Astrocyte of the hippocampus (primary cell): Measurements from ENCODE around the gene PSD4.
A peak's percentile ranks its signal among the peaks of the same experiment; 100 is the strongest.

Experiments used
- DNase-seq: peaks from one replicate; pipeline ENCODE4 v3.0.0; 2011; ENCODE audit warnings: low read depth, low spot score

The PSD4 gene

DNA sequence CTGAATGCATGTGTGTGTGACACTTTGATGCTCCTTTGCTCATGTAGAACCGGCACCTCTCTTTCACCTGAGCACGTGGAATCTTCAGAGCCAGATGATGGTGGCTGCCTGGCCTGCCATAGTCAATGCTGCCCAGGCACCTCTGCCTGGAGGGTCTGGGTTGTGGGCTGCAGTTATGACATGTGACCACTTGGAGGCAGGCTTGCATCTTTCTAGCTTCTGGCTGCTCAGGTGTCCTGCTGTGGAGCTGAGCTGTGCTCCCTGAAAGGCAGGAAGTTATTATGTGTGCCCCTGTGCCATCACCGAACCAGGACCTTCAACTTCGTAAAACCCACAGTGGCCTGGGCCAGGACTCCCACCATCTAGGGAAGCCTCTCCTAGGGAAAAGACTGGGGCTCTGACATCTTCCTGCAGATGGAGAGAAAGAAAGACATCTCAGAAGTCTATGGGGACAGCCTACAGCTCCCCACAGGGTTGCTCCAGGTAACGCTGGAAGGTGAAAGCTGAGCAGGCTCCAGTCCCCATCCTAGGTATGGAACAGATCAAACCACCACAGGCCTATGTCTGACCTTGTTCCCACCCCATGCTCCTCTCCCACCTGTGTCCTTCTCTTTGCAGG, 30.2 kb downstream of the PSD4 start:
- DNase-seq: peak; percentile 91

DNA sequence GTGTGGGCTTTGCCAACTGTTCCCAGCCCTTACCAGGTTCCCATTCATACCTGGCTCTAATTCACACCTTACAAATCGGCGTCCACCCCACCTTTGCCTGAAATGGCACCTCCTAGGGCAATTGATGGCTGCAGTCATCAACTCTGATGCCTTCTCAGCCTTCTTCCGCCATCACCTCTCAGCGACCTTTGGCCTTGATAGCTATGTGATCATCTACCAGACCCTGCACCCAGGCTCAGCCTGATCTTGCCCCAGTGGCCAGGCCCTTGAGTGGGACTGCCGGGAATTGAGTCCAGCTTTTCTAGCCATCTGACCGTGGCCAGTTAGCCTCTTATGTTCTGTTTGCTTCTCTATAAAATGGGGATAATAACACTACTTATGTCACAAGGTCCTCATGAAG, 32.5 kb downstream of the PSD4 start:
- DNase-seq: no peak

- DNase-seq: no peak
Measured at GRCh38 chr2:113207021-113207420, 33.2 kb downstream of the PSD4 start.

DNA sequence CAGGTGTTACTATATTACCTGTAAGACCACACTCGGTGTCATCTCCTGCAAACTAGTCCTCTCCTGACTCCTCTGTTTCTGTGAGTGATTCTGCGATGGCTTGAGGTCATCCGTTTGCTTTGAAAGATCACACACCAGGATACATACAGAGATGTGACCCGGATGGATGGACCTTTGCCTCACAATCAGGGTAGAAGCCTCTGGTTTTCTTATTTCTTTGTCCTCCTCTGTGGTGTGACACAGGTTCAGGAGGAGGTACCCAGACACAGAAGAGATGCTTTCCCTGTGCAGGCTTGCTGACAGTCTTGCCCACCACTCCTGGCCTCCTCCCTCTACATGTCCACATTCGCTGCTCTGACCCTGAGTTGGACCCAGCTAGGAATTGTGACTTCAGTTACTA, 34.6 kb downstream of the PSD4 start:
- no peak for DNase-seq

- peak; percentile 62 for DNase-seq
Measured at GRCh38 chr2:113209011-113209645, 35.4 kb downstream of the PSD4 start.

GRCh38 chr2:113209646-113210171, 35.9 kb downstream of the PSD4 start:
- DNase-seq: no peak

DNA sequence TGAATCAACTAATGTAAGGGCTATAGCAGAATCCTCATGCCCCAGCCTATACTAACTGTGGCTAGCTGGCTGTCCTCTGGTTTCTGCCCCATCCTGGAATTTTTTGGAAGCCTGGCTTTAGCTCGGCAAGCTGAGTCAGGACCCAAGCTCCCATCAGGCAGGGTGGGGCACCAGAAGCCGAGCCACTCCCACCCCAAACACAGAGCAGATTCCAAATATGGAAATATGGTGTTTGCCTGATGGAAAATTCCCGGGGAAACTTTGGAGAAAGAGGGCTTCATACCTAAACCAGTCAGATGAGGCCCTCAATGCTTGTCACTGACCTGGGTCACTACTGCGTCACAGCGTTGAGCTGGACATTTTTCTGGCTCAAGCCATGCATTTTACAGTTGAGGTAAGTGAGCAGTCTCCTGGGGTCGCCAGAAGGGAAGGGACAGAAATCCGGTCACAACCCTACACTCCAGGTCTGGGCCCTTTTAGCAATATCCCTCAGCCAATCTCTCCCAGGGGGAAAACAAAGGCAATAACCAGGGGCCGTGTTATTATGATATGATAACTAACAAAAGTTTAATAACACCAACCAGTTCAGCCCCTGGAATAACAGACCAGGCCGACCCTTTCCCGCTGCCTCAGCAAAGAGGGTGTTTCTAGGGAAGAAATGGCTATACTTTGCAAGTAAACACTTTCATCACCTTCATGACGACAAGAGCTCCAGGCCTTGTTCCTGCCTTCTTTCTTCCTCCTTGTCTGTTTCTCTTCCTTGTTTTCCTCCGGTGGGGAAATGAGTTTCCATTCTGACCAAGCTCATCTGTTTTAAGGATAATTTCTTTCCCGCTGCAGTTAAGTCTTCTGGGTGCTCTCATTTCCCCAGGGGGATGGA, 37.7 kb downstream of the PSD4 start:
- peak; percentile 83 for DNase-seq

- peak; percentile 58 for DNase-seq
Measured at GRCh38 chr2:113212245-113213060, 38.7 kb downstream of the PSD4 start.

DNA sequence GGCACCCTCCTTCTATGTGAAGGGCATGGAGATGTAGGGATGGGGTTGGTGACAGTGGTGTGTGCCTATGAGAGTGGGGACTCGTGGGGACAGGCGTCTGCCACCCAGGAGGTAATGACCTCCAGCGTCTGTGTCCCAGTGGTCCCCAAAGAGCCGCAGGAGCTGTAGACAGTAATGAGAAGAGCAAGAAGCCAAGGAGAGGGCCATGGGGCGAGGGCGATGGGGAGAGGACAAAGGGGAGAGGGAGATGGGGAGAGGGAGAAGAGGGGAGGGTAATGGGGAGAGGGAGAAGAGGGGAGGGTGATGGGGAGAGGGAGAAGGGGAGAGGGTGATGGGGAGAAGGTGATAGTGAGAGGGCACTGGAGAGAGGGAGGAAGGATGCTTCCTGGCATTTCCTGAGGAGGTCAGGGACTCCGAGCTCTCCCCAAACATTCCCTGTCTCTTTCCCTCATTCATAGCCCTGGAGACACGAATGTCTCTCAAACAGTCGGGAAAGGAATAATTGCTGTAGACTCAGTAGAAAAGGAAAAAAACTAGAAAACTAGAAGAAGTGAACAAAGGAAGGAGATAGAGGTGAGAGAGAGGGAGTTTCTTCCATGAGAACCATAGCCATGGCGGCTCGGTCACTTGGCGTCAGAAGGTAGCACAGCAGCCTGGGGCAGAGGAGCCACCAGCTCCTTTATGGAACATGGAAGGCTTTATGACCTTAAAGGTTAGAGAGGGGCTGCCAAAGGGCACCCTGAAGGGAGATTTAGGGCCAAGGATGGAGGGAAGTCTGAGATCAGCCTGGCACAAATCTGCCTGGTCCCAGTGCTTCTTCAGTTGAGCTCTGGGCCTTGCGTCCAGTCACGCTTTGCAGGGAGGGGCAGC, 39.5 kb downstream of the PSD4 start:
- DNase-seq: no peak

DNA sequence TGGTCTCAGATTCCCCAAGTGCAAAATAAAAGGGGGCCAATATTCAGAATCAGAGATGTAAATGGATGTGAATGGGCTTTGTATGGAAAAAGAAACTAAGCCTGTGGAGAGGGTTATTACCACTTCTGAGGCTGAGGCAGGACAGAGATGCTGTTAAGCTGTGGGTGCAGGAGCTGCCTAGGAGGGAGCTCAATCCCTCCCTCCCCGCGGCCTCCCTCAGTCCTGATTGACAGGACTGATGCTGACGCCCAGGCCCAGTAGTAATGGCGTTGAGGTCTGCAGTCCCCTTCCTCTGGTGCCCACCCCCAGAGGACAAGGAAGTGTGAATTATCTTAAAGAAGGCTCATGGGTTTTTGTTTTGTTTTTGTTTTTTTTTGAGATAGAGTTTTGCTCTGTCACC, 40.4 kb downstream of the PSD4 start:
- DNase-seq: no peak

- no peak for DNase-seq
Measured at GRCh38 chr2:113215056-113215455, 41.3 kb downstream of the PSD4 start.

- no peak for DNase-seq
Measured at GRCh38 chr2:113216321-113216720, 42.5 kb downstream of the PSD4 start.

DNA sequence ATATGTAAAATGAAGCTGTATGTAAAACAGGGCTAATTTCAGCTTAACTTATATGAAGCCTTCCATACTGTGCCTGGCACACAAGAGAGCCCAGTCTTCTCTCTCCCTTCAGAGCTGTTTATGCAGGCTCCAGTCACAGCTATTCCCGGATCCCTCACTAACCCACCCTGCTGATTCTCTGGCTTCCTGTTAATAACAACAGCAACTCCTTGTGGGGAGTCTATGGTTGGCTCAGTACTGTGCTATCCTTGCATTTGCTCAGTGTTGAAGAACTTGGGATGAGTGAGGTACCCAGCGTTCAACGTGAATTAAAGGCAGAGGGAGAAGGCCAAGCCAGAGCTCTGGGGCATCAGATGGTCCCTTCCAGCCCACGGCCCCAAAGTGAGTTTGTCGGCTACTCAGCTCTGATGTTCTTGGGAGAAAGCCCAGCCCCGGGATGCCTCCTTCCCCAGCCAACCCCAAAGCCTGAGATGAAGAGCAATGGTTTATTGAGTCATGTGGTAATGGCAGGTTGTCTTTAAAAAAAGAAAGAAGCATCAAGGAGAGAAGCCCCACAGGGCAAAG, 43.2 kb downstream of the PSD4 start:
- peak; percentile 47 for DNase-seq

- DNase-seq: peak; percentile 50
Measured at GRCh38 chr2:113217455-113218282, 43.9 kb downstream of the PSD4 start.

DNA sequence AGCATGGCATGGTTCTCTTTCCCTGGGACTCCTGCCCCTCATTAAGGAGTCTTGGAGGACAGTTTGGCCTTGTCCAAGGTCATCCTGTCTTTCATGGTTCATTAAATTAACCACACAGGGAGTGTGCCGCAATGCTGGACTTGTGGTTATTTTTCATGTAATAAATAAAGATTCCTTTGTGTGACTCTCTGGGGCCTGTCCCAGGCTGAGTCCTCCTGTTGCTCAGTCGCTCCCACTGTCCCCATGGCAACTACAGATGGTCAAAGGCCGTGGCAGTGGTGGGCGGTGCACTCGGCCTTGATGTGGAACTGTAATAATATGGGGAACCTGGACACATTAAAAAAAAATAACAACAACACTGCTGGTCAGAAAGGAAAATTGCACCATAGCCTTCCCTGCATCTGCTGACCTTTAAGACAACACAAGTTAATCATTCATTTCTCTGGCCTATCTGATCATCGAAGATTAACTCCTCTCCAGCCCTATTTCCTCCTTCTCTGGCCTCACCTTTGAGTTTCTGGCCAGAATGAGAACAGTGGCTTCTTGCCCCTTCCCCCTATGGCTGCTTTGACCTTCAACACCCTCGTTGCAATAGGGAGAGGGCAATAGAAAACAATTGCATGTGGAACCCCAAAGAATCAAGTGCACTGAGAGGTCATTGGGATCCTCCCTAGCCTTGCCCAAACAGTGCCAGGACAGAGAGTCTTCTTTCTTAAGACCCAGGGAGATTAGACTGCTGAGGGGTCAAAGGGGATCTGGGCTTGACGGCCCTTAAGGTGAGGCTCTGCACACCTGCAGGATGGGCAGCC, 44.7 kb downstream of the PSD4 start:
- DNase-seq: peak; percentile 60

GRCh38 chr2:113219092-113219441, 45.3 kb downstream of the PSD4 start:
- no peak for DNase-seq

DNA sequence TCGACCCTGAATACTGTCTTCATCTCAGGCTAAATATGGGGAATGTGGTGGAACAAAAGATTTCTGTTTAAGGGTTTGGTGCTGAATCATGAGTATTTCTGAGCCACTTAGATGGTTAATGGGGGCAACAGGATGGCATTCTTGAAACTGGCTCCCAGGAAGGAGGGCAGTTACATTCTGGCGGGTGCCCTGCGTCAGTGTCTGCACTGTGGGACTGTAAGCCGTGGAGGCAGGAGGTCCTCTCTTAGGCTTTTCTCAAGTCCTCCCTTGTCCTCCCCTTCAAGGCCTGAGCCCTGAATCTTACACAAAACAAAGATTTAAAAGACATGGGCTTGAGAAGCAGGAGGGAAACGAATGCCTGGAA, 45.7 kb downstream of the PSD4 start:
- no peak for DNase-seq

GRCh38 chr2:113219889-113220641, 46.3 kb downstream of the PSD4 start:
- DNase-seq: peak; percentile 56
